ENCODE data around the gene MCOLN2.
"Not testable (repeated sequence)": the region's sequence is repeated elsewhere in the genome, so short reads cannot be mapped to it uniquely, and the experiment has no call there.

The MCOLN2 gene

GRCh38 chr1:84902727-84903126 is 94.2 kb downstream of the MCOLN2 start:
- not testable (repeated sequence) for DNase-seq

- DNase-seq, result no peak
Measured at GRCh38 chr1:84899969-84900368, 96.9 kb downstream of the MCOLN2 start.

GRCh38 chr1:84896279-84896678 is 100.6 kb downstream of the MCOLN2 start:
- DNase-seq, result no peak

- no peak for DNase-seq
Measured at GRCh38 chr1:84892705-84893618, 104.0 kb downstream of the MCOLN2 start, which contains the start of gene LPAR3. TSS of gene LPAR3 (minus strand) at chr1:84893206. CDS start at chr1:84866120, 27,086 bp downstream.

- no peak for DNase-seq
Measured at GRCh38 chr1:84890566-84890965, 106.3 kb downstream of the MCOLN2 start.

GRCh38 chr1:84889437-84889836 is 107.5 kb downstream of the MCOLN2 start:
- no peak for DNase-seq

- DNase-seq, result no peak
Measured at GRCh38 chr1:84888753-84889152, 108.2 kb downstream of the MCOLN2 start.

- DNase-seq, result no peak
Measured at GRCh38 chr1:84887261-84887934, 109.5 kb downstream of the MCOLN2 start.

GRCh38 chr1:84885469-84885868 is 111.4 kb downstream of the MCOLN2 start:
- no peak for DNase-seq

- no peak for DNase-seq
Measured at GRCh38 chr1:84884671-84885389, 112.1 kb downstream of the MCOLN2 start.

- DNase-seq, result no peak
Measured at GRCh38 chr1:84883286-84883685, 113.6 kb downstream of the MCOLN2 start.

GRCh38 chr1:84877592-84877991 is 119.3 kb downstream of the MCOLN2 start:
- no peak for DNase-seq

- no peak for DNase-seq
Measured at GRCh38 chr1:84876353-84876752, 120.6 kb downstream of the MCOLN2 start.
